GM12891 (cell line): ENCODE results near the gene LRRC56.

Experiments
- POLR2A ChIP-seq: IDR thresholded peaks from 2 replicates; pipeline ENCODE4 v1.6.1; 2011; ENCODE audit warnings: low read depth, low read length, control low read depth
- POLR2AphosphoS5 ChIP-seq: IDR thresholded peaks from 2 replicates; pipeline ENCODE4 v1.6.1; 2011; ENCODE audit warnings: low read depth, low read length, control low read depth
- POU2F2 ChIP-seq: IDR thresholded peaks from 2 replicates; pipeline ENCODE4 v1.6.1; 2011; ENCODE audit warnings: low read depth, mild to moderate bottlenecking, control low read depth, low read length, moderate library complexity

- TF ChIP-seq POU2F2 (no peak), POLR2A (no peak), POLR2AphosphoS5 (no peak)
Measured at GRCh38 chr11:488992-489391, 48.3 kb upstream of the LRRC56 start.
